SK-N-MC (cell line): Measurements from ENCODE around the gene KCNK10.

Experiments used
- DNase-seq: peaks from one replicate; pipeline ENCODE4 v3.0.0-alpha.2; 2011; ENCODE audit warnings: low read depth, low spot score
- H3K27ac ChIP-seq: fragments of 200-600 bp; sonication (generic); 2 replicates; pipeline ENCODE4 v1.5.1; 2016; ENCODE audit warnings: mixed run types
- H3K36me3 ChIP-seq: fragments of 200-600 bp; sonication (generic); 2 replicates; pipeline ENCODE4 v1.6.1; 2017; ENCODE audit warnings: antibody characterized with exemption, low read length, mixed read lengths; ENCODE audit not compliant: insufficient read depth
- H3K4me3 ChIP-seq: fragments of 200-600 bp; sonication (generic); 2 replicates; pipeline ENCODE4 v1.5.1; 2016
- H3K9ac ChIP-seq: fragments of 200-600 bp; sonication (generic); 2 replicates; pipeline ENCODE4 v1.8.0; 2017; ENCODE audit warnings: mixed run types, mixed read lengths; ENCODE audit not compliant: insufficient read length
- H3K9me3 ChIP-seq: fragments of 200-600 bp; sonication (generic); 2 replicates; pipeline ENCODE4 v1.6.1; 2017; ENCODE audit warnings: low read depth, mild to moderate bottlenecking, antibody characterized with exemption, low read length, moderate library complexity, mixed read lengths
- EZH2 ChIP-seq: fragments of 200-600 bp; sonication (generic); IDR thresholded peaks from one replicate; pipeline ENCODE4 v1.6.1; 2017; ENCODE audit warnings: antibody characterized with exemption
- FOXP2 ChIP-seq: optimal IDR thresholded peaks from 2 replicates; pipeline ENCODE3; 2011; ENCODE audit warnings: mild to moderate bottlenecking, moderate library complexity; ENCODE audit not compliant: insufficient read depth; ENCODE audit errors: extremely low read length, control extremely low read depth
- POLR2AphosphoS5 ChIP-seq: IDR thresholded peaks from 2 replicates; pipeline ENCODE4 v1.6.1; 2012; ENCODE audit warnings: mild to moderate bottlenecking, low read depth, low read length, borderline replicate concordance

Gene KCNK10

DNA sequence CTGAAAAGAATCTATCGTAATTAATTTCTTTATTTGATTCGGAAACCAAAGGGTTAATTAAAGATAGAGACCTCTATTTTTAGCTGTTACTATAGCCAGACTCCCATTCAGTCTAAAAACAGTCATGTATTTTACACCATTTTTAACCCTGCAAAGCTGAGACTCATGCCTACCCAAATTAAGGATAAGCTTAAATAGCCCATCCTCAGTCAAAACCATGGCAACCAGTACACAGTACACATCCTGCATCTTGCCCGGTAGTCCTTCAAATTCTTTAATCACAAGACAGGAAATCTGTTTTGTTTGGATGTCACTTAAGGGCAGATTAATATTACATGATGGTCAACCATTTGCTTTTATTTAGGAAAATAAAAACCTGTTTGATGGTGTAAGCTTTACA lies 25.5 kb upstream of the KCNK10 start:
- Histone ChIP-seq H3K9ac (no peak overlapping the region), H3K27ac (no peak overlapping the region), H3K9me3 (no peaks in the 10 kb centered on the region), H3K4me3 (no peak overlapping the region), H3K36me3 (no peaks in the 10 kb centered on the region)
- TF ChIP-seq EZH2, result no peak
- DNase-seq, result no peak

DNA sequence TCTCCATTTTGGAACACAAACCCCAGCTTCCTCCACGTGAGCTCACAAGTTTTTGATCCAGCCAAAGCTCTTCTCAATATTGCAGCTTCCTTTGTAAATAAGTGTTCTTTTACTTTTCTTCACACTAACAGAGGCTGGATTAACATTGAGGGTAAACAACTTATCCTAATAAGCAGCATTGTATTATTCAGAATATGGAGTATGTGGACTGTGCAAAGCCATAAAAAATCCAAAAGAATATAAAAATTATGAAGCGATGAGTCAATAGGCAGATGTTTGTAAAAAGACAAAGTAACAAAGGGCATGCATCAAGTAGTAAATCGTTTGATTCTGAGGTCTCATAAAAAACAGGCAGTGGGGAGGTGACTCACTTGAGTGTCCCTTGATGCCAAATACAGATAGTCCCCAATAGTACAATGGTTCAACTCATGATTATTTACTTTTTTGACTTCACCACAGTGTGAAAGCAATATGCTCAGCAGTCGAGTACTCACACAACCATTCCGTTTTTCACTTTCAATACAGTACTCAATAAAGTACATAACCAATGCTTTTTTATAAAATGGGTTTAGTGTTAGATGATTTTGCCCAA lies 23.1 kb upstream of the KCNK10 start:
- no peak for DNase-seq
- Histone ChIP-seq H3K9me3 (no peaks in the 10 kb centered on the region), H3K27ac (no peak overlapping the region), H3K4me3 (no peak overlapping the region), H3K9ac (no peak overlapping the region), H3K36me3 (no peaks in the 10 kb centered on the region)
- TF ChIP-seq FOXP2, result no peak
- no peak for TF ChIP-seq POLR2AphosphoS5

- Histone ChIP-seq H3K4me3 (no peak overlapping the region), H3K9ac (no peak overlapping the region), H3K9me3 (no peaks in the 10 kb centered on the region), H3K36me3 (no peaks in the 10 kb centered on the region), H3K27ac (no peak overlapping the region)
- DNase-seq, result no peak
- TF ChIP-seq EZH2 (no peak), FOXP2 (no peak), POLR2AphosphoS5 (no peak)
Observed at GRCh38 chr14:88342980-88343379, 19.9 kb upstream of the KCNK10 start.

GRCh38 chr14:88340357-88340756 lies 17.3 kb upstream of the KCNK10 start:
- Histone ChIP-seq H3K9me3 (no peaks in the 10 kb centered on the region), H3K27ac (no peak overlapping the region), H3K4me3 (no peak overlapping the region), H3K9ac (no peak overlapping the region), H3K36me3 (no peaks in the 10 kb centered on the region)
- TF ChIP-seq FOXP2 (no peak), POLR2AphosphoS5 (no peak), EZH2 (no peak)
- no peak for DNase-seq

DNA sequence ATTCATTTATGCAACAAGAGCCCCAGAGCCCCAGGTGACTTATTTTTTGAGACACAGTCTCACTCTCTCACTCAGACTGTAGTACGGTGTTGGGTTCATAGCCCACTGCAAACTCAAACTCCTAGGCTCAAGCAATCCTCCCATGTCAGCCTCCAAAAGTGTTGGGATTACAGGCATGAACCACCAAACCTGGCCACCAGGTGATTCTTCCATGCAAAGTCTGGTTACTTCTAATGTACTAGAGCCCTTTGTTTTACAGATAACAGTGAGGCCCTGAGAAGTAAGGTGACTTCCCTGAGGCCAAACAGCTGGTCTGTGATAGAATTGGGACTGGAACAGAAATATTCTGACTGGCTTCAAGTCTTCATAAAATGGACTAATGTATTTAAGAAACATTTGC lies 10.0 kb upstream of the KCNK10 start:
- Histone ChIP-seq H3K27ac (no peak overlapping the region), H3K9me3 (no peaks in the 10 kb centered on the region), H3K36me3 (no peaks in the 10 kb centered on the region), H3K9ac (no peak overlapping the region), H3K4me3 (no peak overlapping the region)
- TF ChIP-seq EZH2, result no peak
- no peak for TF ChIP-seq POLR2AphosphoS5
- no peak for TF ChIP-seq FOXP2
- no peak for DNase-seq

DNA sequence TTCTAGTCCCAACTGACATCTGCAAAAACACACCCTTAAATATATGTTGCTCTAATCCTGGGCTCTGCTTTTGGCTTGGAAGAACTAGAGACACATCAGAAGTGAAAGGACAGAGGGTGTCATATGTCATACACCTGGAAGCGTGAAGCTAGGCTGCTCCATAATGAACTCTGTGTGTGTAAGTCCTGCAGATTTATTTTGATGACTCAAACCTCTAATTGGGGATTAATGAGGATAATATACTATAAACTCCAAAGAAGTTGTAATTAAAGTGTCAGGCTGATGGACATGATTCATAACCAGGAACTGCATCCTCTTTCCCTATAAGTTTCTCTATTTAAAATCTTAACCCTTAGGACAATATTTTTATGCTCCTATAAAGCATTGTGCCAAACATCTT lies 4.4 kb upstream of the KCNK10 start:
- DNase-seq, result no peak
- no peak overlapping the region for H3K9ac ChIP-seq
- TF ChIP-seq FOXP2 (no peak), POLR2AphosphoS5 (no peak), EZH2 (no peak)
- H3K4me3 ChIP-seq, result no peak overlapping the region
- H3K9me3 ChIP-seq, result no peaks in the 10 kb centered on the region
- no peaks in the 10 kb centered on the region for H3K36me3 ChIP-seq
- H3K27ac ChIP-seq, result no peak overlapping the region

- no peak for DNase-seq
- TF ChIP-seq FOXP2 (no peak), POLR2AphosphoS5 (no peak), EZH2 (peak; percentile 80)
- no peaks in the 10 kb centered on the region for H3K36me3 ChIP-seq
- H3K27ac ChIP-seq, result no peak overlapping the region
- H3K4me3 ChIP-seq, result no peak overlapping the region
- H3K9ac ChIP-seq, result no peak overlapping the region
- H3K9me3 ChIP-seq, result no peaks in the 10 kb centered on the region
Observed at GRCh38 chr14:88326352-88327103, 3.5 kb upstream of the KCNK10 start.

DNA sequence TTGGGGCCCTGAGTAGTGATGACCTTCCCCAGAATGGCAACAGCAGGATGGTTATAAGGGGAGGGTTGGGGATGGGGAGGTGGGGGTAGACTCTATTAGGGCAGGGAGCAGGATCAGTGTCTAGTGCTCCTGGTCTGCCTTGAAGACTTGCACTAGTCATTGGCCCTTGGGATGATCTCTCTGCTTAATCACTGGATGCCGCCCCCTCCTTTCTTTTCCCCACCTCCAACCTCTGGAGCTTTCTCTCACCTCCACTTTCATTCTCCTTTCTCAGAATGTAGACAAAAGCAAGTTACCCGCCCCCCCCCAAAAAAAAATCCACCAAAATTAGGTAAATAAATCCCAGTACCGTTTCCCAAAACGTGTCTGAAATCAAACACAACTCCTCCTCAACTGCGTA lies 2.8 kb upstream of the KCNK10 start:
- no peak overlapping the region for H3K27ac ChIP-seq
- no peaks in the 10 kb centered on the region for H3K36me3 ChIP-seq
- TF ChIP-seq FOXP2 (no peak), POLR2AphosphoS5 (no peak), EZH2 (no peak)
- no peak overlapping the region for H3K9ac ChIP-seq
- H3K4me3 ChIP-seq, result no peak overlapping the region
- no peaks in the 10 kb centered on the region for H3K9me3 ChIP-seq
- DNase-seq, result no peak

GRCh38 chr14:88324930-88325329 lies 1.9 kb upstream of the KCNK10 start:
- no peak for DNase-seq
- no peak overlapping the region for H3K27ac ChIP-seq
- TF ChIP-seq POLR2AphosphoS5 (no peak), FOXP2 (no peak), EZH2 (no peak)
- H3K36me3 ChIP-seq, result no peaks in the 10 kb centered on the region
- no peaks in the 10 kb centered on the region for H3K9me3 ChIP-seq
- H3K9ac ChIP-seq, result no peak overlapping the region
- no peak overlapping the region for H3K4me3 ChIP-seq
